ENCODE data around the gene ITPRID2. TPM values are rescaled to one million over a fixed set of nuclear protein-coding genes. Genes with fewer than 3 reads are reported as not detected.

Gene ITPRID2
- polyA plus RNA-seq, 1 experiment, result 52.7 TPM

DNA sequence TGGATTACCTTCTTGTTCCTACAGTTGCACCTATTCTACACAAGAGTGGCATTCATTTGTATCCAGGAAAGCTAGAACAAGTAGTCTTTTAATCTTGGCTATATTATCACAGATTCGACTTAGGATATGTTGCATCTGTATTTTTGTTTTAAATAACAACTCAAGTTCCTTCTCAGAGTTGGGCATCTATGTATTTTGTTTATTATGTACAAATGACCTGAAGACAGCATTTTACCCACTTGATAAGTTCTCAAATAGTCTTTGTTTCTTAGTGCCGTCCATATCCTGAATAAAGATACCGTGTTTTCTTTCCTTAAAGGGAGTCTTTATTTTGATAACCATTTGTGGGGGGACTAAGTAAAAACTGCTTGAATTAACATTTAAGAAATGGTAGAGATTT is 2.9 kb downstream of the ITPRID2 start:
- H3K4me3 ChIP-seq (ENCODE audit: low read depth, low read length), result peak overlapping the region; percentile 90
- ChIA-PET POLR2A (no interaction called here), CTCF (no interaction called here)
- H3K36me3 ChIP-seq (ENCODE audit: control insufficient read depth, insufficient read depth, low read length), result no peaks in the 10 kb centered on the region
- TF ChIP-seq, protein P1, sequence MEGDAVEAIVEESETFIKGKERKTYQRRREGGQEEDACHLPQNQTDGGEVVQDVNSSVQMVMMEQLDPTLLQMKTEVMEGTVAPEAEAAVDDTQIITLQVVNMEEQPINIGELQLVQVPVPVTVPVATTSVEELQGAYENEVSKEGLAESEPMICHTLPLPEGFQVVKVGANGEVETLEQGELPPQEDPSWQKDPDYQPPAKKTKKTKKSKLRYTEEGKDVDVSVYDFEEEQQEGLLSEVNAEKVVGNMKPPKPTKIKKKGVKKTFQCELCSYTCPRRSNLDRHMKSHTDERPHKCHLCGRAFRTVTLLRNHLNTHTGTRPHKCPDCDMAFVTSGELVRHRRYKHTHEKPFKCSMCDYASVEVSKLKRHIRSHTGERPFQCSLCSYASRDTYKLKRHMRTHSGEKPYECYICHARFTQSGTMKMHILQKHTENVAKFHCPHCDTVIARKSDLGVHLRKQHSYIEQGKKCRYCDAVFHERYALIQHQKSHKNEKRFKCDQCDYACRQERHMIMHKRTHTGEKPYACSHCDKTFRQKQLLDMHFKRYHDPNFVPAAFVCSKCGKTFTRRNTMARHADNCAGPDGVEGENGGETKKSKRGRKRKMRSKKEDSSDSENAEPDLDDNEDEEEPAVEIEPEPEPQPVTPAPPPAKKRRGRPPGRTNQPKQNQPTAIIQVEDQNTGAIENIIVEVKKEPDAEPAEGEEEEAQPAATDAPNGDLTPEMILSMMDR (IDR thresholded peaks at IDR 0.05; ENCODE audit: insufficient read depth, low read depth, low read length), result no peak
- no peak for DNase-seq (ENCODE audit: low read depth)
- no peaks in the 10 kb centered on the region for H3K27me3 ChIP-seq (ENCODE audit: control insufficient read depth, insufficient read depth, low read length)

DNA sequence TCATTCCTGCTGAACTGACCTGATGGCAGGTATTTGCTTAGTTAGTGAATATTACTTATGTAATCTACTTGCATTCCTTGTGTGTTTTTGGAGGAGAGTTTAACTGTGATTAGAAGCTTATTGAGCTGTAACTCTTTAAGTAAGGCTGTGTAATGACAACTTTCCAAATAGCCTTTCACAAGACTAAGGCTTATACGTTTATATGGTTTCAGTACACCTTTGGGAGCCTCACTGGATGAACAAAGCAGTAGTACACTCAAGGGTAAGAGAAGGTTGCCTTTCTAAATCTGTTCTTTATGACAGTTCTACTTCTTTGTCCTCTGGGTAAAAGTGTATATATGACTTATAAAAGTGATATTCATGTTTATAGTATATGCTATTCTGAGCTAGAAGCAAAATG is 4.3 kb downstream of the ITPRID2 start:
- no peak for DNase-seq (ENCODE audit: low read depth)
- Histone ChIP-seq H3K36me3 (ENCODE audit: control insufficient read depth, insufficient read depth, low read length) (peaks cover 3% of the 10 kb centered on the region), H3K4me3 (ENCODE audit: low read depth, low read length) (no peak overlapping the region), H3K27me3 (ENCODE audit: control insufficient read depth, insufficient read depth, low read length) (no peaks in the 10 kb centered on the region)
- TF ChIP-seq, protein P1 (IDR thresholded peaks at IDR 0.05; ENCODE audit: insufficient read depth, low read depth, low read length), result no peak
- CTCF ChIA-PET, result interaction anchor here (0.9 kb wide), 1 partner anchor 11 kb away, joined by 3 read pairs; no protein-coding TSS in a partner anchor
- POLR2A ChIA-PET, result interaction anchor here (0.6 kb wide), 1 partner anchor 23 kb away, joined by 3 read pairs; no protein-coding TSS in a partner anchor

DNA sequence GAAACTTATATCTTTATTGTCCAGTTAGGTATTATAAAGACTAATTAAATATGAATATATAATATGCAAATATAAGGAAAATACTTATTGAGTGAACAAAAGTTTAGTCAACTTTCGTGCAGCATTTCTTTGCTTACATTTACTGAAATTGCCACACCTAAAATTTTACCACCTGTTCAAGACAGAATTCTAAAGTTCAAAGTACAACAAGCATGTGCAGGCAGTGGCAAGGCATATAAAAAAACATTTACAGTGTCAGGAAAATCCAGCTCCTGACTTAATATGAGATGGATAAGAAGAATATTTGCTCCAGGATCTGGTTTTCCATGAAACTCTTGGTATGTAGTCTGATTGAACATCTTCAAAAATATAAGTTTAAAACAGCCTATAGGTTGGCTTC is 4.8 kb downstream of the ITPRID2 start:
- TF ChIP-seq, protein P1 (IDR thresholded peaks at IDR 0.05; ENCODE audit: insufficient read depth, low read depth, low read length), result no peak
- no peak for DNase-seq (ENCODE audit: low read depth)
- ChIA-PET CTCF (interaction anchor here (0.9 to 1.0 kb wide), 2 partner anchors 11 to 181 kb away, joined by 3 to 4 read pairs; no protein-coding TSS in a partner anchor), POLR2A (interaction anchor here (0.6 kb wide), 1 partner anchor 22 kb away, joined by 3 read pairs; no protein-coding TSS in a partner anchor)
- Histone ChIP-seq H3K27me3 (ENCODE audit: control insufficient read depth, insufficient read depth, low read length) (no peaks in the 10 kb centered on the region), H3K4me3 (ENCODE audit: low read depth, low read length) (no peak overlapping the region), H3K36me3 (ENCODE audit: control insufficient read depth, insufficient read depth, low read length) (peaks cover 3% of the 10 kb centered on the region)

DNA sequence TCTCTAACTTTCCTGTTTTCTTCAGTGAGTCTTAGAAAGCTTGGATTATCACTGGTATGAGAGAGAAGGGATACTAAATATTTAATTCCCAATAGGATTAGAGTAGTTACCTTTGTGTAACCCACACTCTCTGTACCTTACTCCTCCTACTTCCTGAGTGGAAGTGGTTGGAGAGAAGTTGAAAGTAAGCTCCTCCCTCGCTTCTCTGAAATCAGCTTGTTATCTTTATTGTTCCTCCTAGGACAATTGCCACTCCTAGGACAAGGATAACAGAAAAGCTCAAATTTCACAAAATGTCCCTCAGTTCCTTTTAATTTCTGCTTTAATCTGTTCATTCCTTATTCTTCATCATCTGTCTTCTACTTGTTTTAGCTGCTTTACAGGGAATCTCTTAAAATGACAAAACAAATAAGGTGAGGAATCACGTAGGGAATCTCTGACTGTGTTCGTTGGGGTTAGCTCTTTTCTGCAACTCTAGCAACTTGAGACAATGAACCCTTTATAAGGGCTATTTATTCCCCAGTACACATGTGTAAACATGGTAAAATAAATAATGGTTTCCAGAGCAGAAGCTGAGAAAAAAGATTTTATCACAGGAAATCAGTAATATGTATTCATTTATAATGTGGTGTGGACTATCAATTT is 8.6 kb downstream of the ITPRID2 start:
- CTCF ChIA-PET, result interaction anchor here (1.0 to 1.4 kb wide), 2 partner anchors 157 to 178 kb away, joined by 4 to 8 read pairs; no protein-coding TSS in a partner anchor
- Histone ChIP-seq H3K4me3 (ENCODE audit: low read depth, low read length) (no peak overlapping the region), H3K36me3 (ENCODE audit: control insufficient read depth, insufficient read depth, low read length) (peaks cover 5% of the 10 kb centered on the region), H3K27me3 (ENCODE audit: control insufficient read depth, insufficient read depth, low read length) (no peaks in the 10 kb centered on the region)
- POLR2A ChIA-PET, result no interaction called here
- TF ChIP-seq, protein P1 (IDR thresholded peaks at IDR 0.05; ENCODE audit: insufficient read depth, low read depth, low read length), result no peak
- DNase-seq (ENCODE audit: low read depth), result no peak

DNA sequence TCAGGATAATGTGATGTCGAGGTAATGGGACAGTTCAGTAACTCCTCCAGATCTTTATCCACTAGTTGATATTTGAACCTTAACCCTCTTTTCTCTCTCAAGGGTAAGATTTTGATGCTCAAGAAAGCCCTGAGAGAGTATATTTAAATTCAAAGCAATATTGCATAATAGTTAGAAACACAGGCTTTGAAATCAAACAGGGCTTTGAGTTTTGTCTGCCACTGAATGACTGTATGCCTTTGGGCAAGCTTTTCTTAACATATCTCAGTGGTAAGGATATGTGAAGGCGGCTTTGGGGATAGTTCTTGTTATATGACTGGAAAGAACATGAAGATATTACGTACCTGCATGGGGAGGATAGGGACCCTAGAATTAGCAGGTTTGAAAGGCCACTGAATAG is 11.1 kb downstream of the ITPRID2 start:
- POLR2A ChIA-PET, result no interaction called here
- CTCF ChIA-PET, result interaction anchor here (0.8 kb wide), 1 partner anchor 160 kb away, joined by 5 read pairs; no protein-coding TSS in a partner anchor
- peaks cover 5% of the 10 kb centered on the region for H3K36me3 ChIP-seq (ENCODE audit: control insufficient read depth, insufficient read depth, low read length)
- no peak for DNase-seq (ENCODE audit: low read depth)
- no peaks in the 10 kb centered on the region for H3K27me3 ChIP-seq (ENCODE audit: control insufficient read depth, insufficient read depth, low read length)
- no peak overlapping the region for H3K4me3 ChIP-seq (ENCODE audit: low read depth, low read length)
- TF ChIP-seq, protein P1 (IDR thresholded peaks at IDR 0.05; ENCODE audit: insufficient read depth, low read depth, low read length), result no peak

Measured in BJ (cell line).